ENCODE results near the gene KY. TPM values are rescaled to one million over a fixed set of nuclear protein-coding genes. Genes with fewer than 3 reads are reported as not detected.

The KY gene
- total and polyA plus RNA-seq, 2 of the 13 experiments (the other 11 are each of a cell fraction or from before 2014, with no cell fraction given), result not detected

DNA sequence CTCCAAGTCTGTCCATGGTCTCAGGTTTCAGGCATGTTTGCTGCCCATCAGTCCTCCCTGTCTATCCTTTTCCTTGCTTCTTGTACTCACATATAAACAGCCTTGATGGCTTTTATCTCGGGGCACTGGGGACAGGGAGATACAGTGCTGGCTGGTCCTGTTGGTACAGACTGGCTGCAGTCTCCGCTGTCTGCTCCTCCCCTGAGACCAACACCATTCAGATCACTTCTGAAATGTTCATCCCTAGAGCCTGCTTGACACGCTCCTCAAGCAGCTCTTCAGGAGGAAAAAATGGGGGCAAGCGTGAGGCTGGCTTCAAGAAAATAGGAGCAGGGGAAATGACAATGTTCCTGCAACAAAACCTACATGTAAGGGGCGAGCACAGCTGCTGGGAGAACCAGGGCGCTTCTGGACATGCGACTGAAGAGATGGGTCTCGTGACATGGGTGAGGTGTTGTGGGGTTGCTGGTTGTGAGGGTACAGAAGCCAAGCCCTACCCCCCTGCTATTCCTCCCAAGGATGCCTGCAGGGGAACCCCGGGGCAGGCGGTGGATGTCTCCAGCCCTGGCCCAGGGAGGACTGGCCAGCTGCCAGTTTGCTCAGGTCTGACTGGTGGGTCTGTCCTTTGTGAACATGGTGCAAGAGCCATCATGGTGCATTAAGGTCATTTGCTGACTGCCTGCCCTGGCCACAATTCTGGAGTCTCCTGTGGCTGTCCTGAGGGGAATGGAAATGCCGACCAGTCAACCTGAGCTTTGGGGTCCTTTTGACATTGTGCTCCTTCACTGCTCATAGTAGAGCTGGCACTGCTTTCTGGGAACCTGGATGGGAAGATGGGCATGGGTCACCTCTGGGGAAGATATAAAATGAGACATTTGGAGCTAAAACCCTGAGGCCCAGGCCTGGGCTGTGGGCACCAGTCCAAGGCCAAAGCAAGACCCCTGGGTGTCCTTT is 40.1 kb downstream of the KY start:
- 23% methylated on average over 8 of the region's 11 CpGs for WGBS (ENCODE audit: low lambda C conversion rate)
- H3K4me1 ChIP-seq (ENCODE audit: insufficient read depth, low read length), result no peaks in the 10 kb centered on the region
- no peak for DNase-seq (ENCODE audit: low spot score)
- TF ChIP-seq ZFP62 (CRISPR knock-in tag; IDR thresholded peaks at IDR 0.05), result no peak
- TF ChIP-seq ZNF20 (CRISPR knock-in tag; IDR thresholded peaks at IDR 0.05), result no peak
- TF ChIP-seq KLF12 (CRISPR knock-in tag; IDR thresholded peaks at IDR 0.05; ENCODE audit: borderline replicate concordance), result no peak
- TF ChIP-seq, protein P1, sequence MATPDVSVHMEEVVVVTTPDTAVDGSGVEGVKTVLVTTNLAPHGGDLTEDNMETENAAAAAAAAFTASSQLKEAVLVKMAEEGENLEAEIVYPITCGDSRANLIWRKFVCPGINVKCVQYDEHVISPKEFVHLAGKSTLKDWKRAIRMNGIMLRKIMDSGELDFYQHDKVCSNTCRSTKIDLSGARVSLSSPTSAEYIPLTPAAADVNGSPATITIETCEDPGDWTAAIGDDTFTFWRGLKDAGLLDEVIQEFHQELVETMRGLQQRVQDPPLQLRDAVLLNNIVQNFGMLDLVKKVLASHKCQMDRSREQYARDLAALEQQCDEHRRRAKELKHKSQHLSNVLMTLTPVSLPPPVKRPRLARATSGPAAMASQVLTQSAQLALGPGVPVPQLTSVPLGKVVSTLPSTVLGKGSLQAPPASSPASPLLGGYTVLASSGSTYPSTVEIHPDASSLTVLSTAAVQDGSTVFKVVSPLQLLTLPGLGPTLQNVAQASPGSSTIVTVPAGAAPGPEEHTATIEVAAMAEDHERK (CRISPR knock-in tag; IDR thresholded peaks at IDR 0.05; ENCODE audit: low read depth), result no peak
- TF ChIP-seq ZNF484 (CRISPR knock-in tag; IDR thresholded peaks at IDR 0.05; ENCODE audit: borderline replicate concordance, low read depth), result no peak
- TF ChIP-seq CHD2 (IDR thresholded peaks at IDR 0.05; ENCODE audit: low read depth, low read length), result no peak
- TF ChIP-seq, protein P2, sequence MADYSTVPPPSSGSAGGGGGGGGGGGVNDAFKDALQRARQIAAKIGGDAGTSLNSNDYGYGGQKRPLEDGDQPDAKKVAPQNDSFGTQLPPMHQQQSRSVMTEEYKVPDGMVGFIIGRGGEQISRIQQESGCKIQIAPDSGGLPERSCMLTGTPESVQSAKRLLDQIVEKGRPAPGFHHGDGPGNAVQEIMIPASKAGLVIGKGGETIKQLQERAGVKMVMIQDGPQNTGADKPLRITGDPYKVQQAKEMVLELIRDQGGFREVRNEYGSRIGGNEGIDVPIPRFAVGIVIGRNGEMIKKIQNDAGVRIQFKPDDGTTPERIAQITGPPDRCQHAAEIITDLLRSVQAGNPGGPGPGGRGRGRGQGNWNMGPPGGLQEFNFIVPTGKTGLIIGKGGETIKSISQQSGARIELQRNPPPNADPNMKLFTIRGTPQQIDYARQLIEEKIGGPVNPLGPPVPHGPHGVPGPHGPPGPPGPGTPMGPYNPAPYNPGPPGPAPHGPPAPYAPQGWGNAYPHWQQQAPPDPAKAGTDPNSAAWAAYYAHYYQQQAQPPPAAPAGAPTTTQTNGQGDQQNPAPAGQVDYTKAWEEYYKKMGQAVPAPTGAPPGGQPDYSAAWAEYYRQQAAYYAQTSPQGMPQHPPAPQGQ (CRISPR knock-in tag; IDR thresholded peaks at IDR 0.05; ENCODE audit: borderline replicate concordance), result no peak
- TF ChIP-seq TMF1 (CRISPR knock-in tag; IDR thresholded peaks at IDR 0.05; ENCODE audit: low read depth), result no peak
- no peak for ATAC-seq
- H3K9me3 ChIP-seq (ENCODE audit: low read length), result no peaks in the 10 kb centered on the region
- ChIA-PET CTCF (ENCODE audit: low intra/inter-chr PET ratio, low total read pairs) (no interaction called here), POLR2A (no interaction called here)
- no peaks in the 10 kb centered on the region for H3K79me2 ChIP-seq (ENCODE audit: insufficient read depth, low read length)
- no peak overlapping the region for H3K4me3 ChIP-seq (replicated peaks in 1 of 3; ENCODE audit: insufficient read depth in 1 of 3, low read depth in 2 of 3, low read length in 3 of 3)
- no TSS peak for BruUV-seq (replicated peaks)
- intact Hi-C loops (cut with micrococcal nuclease; ENCODE audit: unreplicated experiment) (no loop called here), in situ Hi-C loops (cut with HindIII; ENCODE audit: extremely low pct_ligation_motif_present, low pct_unique_long_range_greater_than_20kb) (loop anchor here (25.0 kb wide), 2 partner anchors 902 to 1277 kb away; no protein-coding TSS in a partner anchor)
- no peaks in the 10 kb centered on the region for H3K36me3 ChIP-seq (replicated peaks in 1 of 2; ENCODE audit: control insufficient read depth in 1 of 2, insufficient read depth in 2 of 2, low read length in 2 of 2)
- H4K20me1 ChIP-seq (ENCODE audit: insufficient read depth, low read length), result no peaks in the 10 kb centered on the region
- no peak overlapping the region for H3K27ac ChIP-seq (ENCODE audit: extremely low read length, insufficient read depth, low read length)
- no peak overlapping the region for H3K9ac ChIP-seq (ENCODE audit: insufficient read depth, low read depth, low read length)
- no peak overlapping the region for H3K4me2 ChIP-seq (ENCODE audit: low read depth, low read length)
- FAIRE-seq, result no peak
- peaks cover 2 to 20% of the 10 kb centered on the region in 2 experiments; a peak in 3 of 5 replicates for H3K27me3 ChIP-seq (ENCODE audit: control insufficient read depth in 1 of 2, insufficient read depth in 2 of 2, low read length in 2 of 2)
- no peak overlapping the region for H2AFZ ChIP-seq (ENCODE audit: low read length)
